ENCODE measurements around the gene SUN5. TPM values are rescaled to one million over a fixed set of nuclear protein-coding genes. Genes with fewer than 3 reads are reported as not detected.
"Not testable (repeated sequence)": the region's sequence is repeated elsewhere in the genome, so short reads cannot be mapped to it uniquely, and the experiment has no call there.

SUN5 gene
- polyA plus RNA-seq, 2 of the 4 experiments (the other 2 are of a cell fraction): not detected

DNA sequence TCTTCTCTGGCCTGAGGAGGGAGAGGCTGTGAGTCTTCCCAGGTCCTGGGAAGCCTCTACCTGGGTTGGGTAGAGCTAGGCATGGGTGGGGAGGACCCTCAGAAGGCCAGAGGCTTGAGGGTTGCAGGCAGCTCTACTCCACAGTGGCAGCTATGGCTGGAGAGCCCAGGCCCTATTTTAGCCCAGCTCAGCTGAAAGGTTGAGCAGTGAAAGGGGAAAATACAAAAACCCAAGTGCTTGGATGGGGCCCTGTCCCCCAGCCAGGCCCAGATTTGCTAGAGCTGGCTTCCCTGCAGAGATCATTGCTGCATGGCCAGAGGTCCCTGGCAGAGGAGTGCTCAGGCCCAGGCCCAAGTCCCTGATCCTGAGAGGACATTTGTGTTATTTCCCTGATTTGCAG lies 45.7 kb downstream of the SUN5 start:
- ATAC-seq (no peak), FAIRE-seq (no peak), DNase-seq (ENCODE audit: low read depth in 1 of 2, low spot score in 1 of 2) (no peak)
- no peak overlapping the region for H3K4me3 ChIP-seq
- H3K4me1 ChIP-seq: no peaks in the 10 kb centered on the region
- POLR2A ChIA-PET: no interaction called here
- no peak overlapping the region for H3K27ac ChIP-seq
- CTCF ChIA-PET: interaction anchor here (1.2 kb wide), 1 partner anchor 13 kb away, joined by 4 read pairs; no protein-coding TSS in a partner anchor
- TF ChIP-seq MYC (IDR thresholded peaks at IDR 0.05; ENCODE audit: borderline replicate concordance, low read length) (no peak), CBX8 (IDR thresholded peaks at IDR 0.05) (no peak), POLR2AphosphoS2 (conservative IDR thresholded peaks at IDR 0.05; ENCODE audit: low read length) (no peak), ZFP36 (IDR thresholded peaks at IDR 0.05; ENCODE audit: borderline replicate concordance, partially characterized antibody) (no peak), RFX5 (IDR thresholded peaks at IDR 0.05) (no peak), RAD21 (conservative IDR thresholded peaks at IDR 0.05 in 1 of 2, IDR thresholded peaks at IDR 0.05 in 1 of 2) (no peak), RNF2 (IDR thresholded peaks at IDR 0.05; ENCODE audit: borderline replicate concordance, low read depth) (no peak), SMC3 (IDR thresholded peaks at IDR 0.05) (no peak), HDAC2 (IDR thresholded peaks at IDR 0.05) (no peak), POLR2A (IDR thresholded peaks at IDR 0.05; ENCODE audit: low read length) (no peak), EHF (CRISPR knock-in tag; IDR thresholded peaks at IDR 0.05) (no peak), MAFK (IDR thresholded peaks at IDR 0.05; ENCODE audit: partially characterized antibody) (no peak), KDM1A (IDR thresholded peaks at IDR 0.05; ENCODE audit: low read depth) (no peak), HOXB5 (CRISPR knock-in tag; IDR thresholded peaks at IDR 0.05) (no peak)
- TF ChIP-seq, protein P1, sequence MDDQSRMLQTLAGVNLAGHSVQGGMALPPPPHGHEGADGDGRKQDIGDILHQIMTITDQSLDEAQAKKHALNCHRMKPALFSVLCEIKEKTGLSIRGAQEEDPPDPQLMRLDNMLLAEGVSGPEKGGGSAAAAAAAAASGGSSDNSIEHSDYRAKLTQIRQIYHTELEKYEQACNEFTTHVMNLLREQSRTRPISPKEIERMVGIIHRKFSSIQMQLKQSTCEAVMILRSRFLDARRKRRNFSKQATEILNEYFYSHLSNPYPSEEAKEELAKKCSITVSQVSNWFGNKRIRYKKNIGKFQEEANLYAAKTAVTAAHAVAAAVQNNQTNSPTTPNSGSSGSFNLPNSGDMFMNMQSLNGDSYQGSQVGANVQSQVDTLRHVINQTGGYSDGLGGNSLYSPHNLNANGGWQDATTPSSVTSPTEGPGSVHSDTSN (IDR thresholded peaks at IDR 0.05): no peak
- TF ChIP-seq, protein P2, sequence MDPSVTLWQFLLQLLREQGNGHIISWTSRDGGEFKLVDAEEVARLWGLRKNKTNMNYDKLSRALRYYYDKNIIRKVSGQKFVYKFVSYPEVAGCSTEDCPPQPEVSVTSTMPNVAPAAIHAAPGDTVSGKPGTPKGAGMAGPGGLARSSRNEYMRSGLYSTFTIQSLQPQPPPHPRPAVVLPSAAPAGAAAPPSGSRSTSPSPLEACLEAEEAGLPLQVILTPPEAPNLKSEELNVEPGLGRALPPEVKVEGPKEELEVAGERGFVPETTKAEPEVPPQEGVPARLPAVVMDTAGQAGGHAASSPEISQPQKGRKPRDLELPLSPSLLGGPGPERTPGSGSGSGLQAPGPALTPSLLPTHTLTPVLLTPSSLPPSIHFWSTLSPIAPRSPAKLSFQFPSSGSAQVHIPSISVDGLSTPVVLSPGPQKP (IDR thresholded peaks at IDR 0.05; ENCODE audit: low read depth, low read length): no peak
- TF ChIP-seq, protein P3, sequence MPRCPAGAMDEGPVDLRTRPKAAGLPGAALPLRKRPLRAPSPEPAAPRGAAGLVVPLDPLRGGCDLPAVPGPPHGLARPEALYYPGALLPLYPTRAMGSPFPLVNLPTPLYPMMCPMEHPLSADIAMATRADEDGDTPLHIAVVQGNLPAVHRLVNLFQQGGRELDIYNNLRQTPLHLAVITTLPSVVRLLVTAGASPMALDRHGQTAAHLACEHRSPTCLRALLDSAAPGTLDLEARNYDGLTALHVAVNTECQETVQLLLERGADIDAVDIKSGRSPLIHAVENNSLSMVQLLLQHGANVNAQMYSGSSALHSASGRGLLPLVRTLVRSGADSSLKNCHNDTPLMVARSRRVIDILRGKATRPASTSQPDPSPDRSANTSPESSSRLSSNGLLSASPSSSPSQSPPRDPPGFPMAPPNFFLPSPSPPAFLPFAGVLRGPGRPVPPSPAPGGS (IDR thresholded peaks at IDR 0.05): no peak
- TF ChIP-seq, protein P4, sequence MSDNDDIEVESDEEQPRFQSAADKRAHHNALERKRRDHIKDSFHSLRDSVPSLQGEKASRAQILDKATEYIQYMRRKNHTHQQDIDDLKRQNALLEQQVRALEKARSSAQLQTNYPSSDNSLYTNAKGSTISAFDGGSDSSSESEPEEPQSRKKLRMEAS (IDR thresholded peaks at IDR 0.05): no peak
- TF ChIP-seq, protein P5, sequence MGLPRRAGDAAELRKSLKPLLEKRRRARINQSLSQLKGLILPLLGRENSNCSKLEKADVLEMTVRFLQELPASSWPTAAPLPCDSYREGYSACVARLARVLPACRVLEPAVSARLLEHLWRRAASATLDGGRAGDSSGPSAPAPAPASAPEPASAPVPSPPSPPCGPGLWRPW (IDR thresholded peaks at IDR 0.05): no peak
- peaks cover 42% of the 10 kb centered on the region for H3K9me3 ChIP-seq
- no peak overlapping the region for H3K4me2 ChIP-seq

DNA sequence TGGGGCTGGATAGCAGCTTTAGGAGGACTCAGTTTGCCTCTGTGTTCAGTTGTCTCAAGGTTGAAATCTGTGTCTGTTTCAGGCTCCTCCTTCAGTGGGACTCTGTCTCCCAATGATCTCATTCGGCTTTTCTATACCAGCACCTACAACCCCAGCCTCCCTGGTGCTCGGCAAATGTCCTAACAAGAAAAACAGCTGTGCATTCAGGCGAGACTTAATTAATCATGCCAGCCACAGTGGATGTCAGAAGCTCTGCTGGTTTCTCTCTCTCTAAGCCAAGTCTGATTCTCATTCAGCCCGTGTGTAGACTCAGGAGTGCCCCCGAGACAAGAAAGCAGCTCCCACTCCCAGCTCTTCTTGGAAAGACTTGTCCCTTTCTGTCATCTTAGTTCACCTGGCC lies 46.8 kb downstream of the SUN5 start:
- no peak for ATAC-seq
- H3K4me3 ChIP-seq: no peak overlapping the region
- peaks cover 42% of the 10 kb centered on the region for H3K9me3 ChIP-seq
- WGBS (ENCODE audit: missing lambda C conversion rate): 19% methylated on average over 5 of the region's 5 CpGs
- no peak overlapping the region for H3K4me2 ChIP-seq
- TF ChIP-seq ZNF302 (CRISPR knock-in tag; IDR thresholded peaks at IDR 0.05) (no peak), HOXB13 (CRISPR knock-in tag; IDR thresholded peaks at IDR 0.05; ENCODE audit: low read depth) (no peak), HOXA7 (CRISPR knock-in tag; IDR thresholded peaks at IDR 0.05) (no peak), SMC3 (IDR thresholded peaks at IDR 0.05) (no peak), ESRRA (IDR thresholded peaks at IDR 0.05; ENCODE audit: borderline replicate concordance, low read length) (no peak), CHD2 (IDR thresholded peaks at IDR 0.05; ENCODE audit: low read length, partially characterized antibody) (no peak), ZSCAN20 (CRISPR knock-in tag; IDR thresholded peaks at IDR 0.05) (no peak), RAD21 (conservative IDR thresholded peaks at IDR 0.05 in 1 of 2, IDR thresholded peaks at IDR 0.05 in 1 of 2) (no peak), RCOR1 (IDR thresholded peaks at IDR 0.05; ENCODE audit: low read depth, low read length) (no peak), NR3C1 (IDR thresholded peaks at IDR 0.05) (no peak), KDM5A (IDR thresholded peaks at IDR 0.05) (no peak), JUN (IDR thresholded peaks at IDR 0.05) (no peak)
- no peak for FAIRE-seq
- CTCF ChIA-PET: interaction anchor here (0.7 to 1.2 kb wide), 7 partner anchors 10 to 891 kb away, joined by 3 to 4 read pairs (median 3); no protein-coding TSS in a partner anchor
- H3K27ac ChIP-seq: no peak overlapping the region
- no peaks in the 10 kb centered on the region for H3K4me1 ChIP-seq
- no peak for DNase-seq (ENCODE audit: low read depth in 1 of 2, low spot score in 1 of 2)
- POLR2A ChIA-PET: no interaction called here

DNA sequence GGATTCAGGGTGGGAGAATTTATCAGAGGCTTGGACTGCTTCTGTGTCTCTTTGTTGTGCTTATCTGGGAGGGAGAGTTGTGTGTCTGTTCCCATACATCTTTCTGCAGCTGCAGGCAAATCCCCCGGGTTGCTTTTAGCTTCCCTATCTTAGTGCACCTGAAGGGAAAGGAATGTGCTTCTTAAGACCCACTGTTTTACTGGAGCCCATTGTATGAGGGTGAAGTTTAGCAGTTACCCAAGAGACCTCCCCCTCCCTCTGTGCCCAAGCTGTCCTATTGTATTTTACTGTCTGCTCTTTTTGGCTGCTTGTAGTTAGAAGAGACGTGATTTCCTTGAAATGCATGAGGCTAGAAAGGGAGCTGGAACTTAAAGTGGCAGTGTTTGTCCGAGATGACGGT lies 53.7 kb downstream of the SUN5 start:
- H3K4me2 ChIP-seq; H3K27ac ChIP-seq; CTCF ChIA-PET; FAIRE-seq; POLR2A ChIA-PET; H3K4me1 ChIP-seq; H3K4me3 ChIP-seq; ATAC-seq; DNase-seq (ENCODE audit: low read depth in 1 of 2, low spot score in 1 of 2): not testable (repeated sequence)
- WGBS (ENCODE audit: missing lambda C conversion rate): 2% methylated on average over 4 of the region's 4 CpGs
- peaks cover 18% of the 10 kb centered on the region; the same call in 2 of the 3 replicates for H3K9me3 ChIP-seq

Data from A549 (cell line).